Islet of Langerhans (tissue), 1 donor: ENCODE data around the gene PDE11A.

ENCODE experiments used
- FAIRE-seq: peaks from one replicate; lab custom pipeline; 2011; peaks lifted over from hg19 to GRCh38; lab: Jason Lieb, UNC

PDE11A gene

GRCh38 chr2:177921726-177922125, 150.9 kb downstream of the PDE11A start:
- FAIRE-seq = no peak

GRCh38 chr2:177917169-177917568, 155.4 kb downstream of the PDE11A start:
- no peak for FAIRE-seq

GRCh38 chr2:177916342-177916741, 156.2 kb downstream of the PDE11A start:
- FAIRE-seq = no peak

- no peak for FAIRE-seq
These were observed 158.3 kb downstream of the PDE11A start for GRCh38 chr2:177914247-177914646.

GRCh38 chr2:177909962-177910361, 162.6 kb downstream of the PDE11A start:
- FAIRE-seq = no peak

- FAIRE-seq = no peak
These were observed 163.8 kb downstream of the PDE11A start for GRCh38 chr2:177908824-177909223.

GRCh38 chr2:177908182-177908581, 164.4 kb downstream of the PDE11A start:
- no peak for FAIRE-seq

GRCh38 chr2:177906041-177906718, 166.4 kb downstream of the PDE11A start:
- FAIRE-seq = no peak

- no peak for FAIRE-seq
These were observed 166.9 kb downstream of the PDE11A start for GRCh38 chr2:177905640-177906039.

- no peak for FAIRE-seq
These were observed 170.0 kb downstream of the PDE11A start for GRCh38 chr2:177902395-177903163.

- no peak for FAIRE-seq
These were observed 172.5 kb downstream of the PDE11A start for GRCh38 chr2:177900082-177900481.

GRCh38 chr2:177897278-177897677, 175.3 kb downstream of the PDE11A start:
- no peak for FAIRE-seq

- FAIRE-seq = no peak
These were observed 176.0 kb downstream of the PDE11A start for GRCh38 chr2:177896587-177896986.

- no peak for FAIRE-seq
These were observed 178.0 kb downstream of the PDE11A start for GRCh38 chr2:177894546-177894945.

GRCh38 chr2:177893880-177894279, 178.7 kb downstream of the PDE11A start:
- FAIRE-seq = no peak

GRCh38 chr2:177891533-177891932, 181.0 kb downstream of the PDE11A start:
- no peak for FAIRE-seq

- FAIRE-seq = no peak
These were observed 182.6 kb downstream of the PDE11A start for GRCh38 chr2:177889818-177890460.

- FAIRE-seq = no peak
These were observed 184.0 kb downstream of the PDE11A start for GRCh38 chr2:177888581-177888980.

GRCh38 chr2:177887722-177888121, 184.9 kb downstream of the PDE11A start:
- no peak for FAIRE-seq

- FAIRE-seq = no peak
These were observed 185.8 kb downstream of the PDE11A start for GRCh38 chr2:177886824-177887223.

- FAIRE-seq = no peak
These were observed 186.6 kb downstream of the PDE11A start for GRCh38 chr2:177885828-177886466.

- no peak for FAIRE-seq
These were observed 189.4 kb downstream of the PDE11A start for GRCh38 chr2:177883177-177883576.

- FAIRE-seq = no peak
These were observed 190.1 kb downstream of the PDE11A start for GRCh38 chr2:177882501-177882900.
